NCI-H187 (cell line): ENCODE measurements around the gene PLXNA1.

ENCODE experiments used
- DNase-seq, 2 experiments: peaks; one replicate each; lab custom pipeline; 2025; lab: John Stamatoyannopoulos, UW

PLXNA1 gene

GRCh38 chr3:127002195-127003174 is 19.6 kb downstream of the PLXNA1 start:
- no peak for DNase-seq

GRCh38 chr3:127003175-127003555 is 20.2 kb downstream of the PLXNA1 start:
- no peak for DNase-seq

- DNase-seq = no peak
Observed at GRCh38 chr3:127003601-127004280, 20.8 kb downstream of the PLXNA1 start.

GRCh38 chr3:127004641-127005397 is 21.9 kb downstream of the PLXNA1 start:
- no peak for DNase-seq

GRCh38 chr3:127005864-127006500 is 23.1 kb downstream of the PLXNA1 start:
- DNase-seq = no peak

- no peak for DNase-seq
Observed at GRCh38 chr3:127006781-127007436, 24.0 kb downstream of the PLXNA1 start.

GRCh38 chr3:127008236-127008635 is 25.3 kb downstream of the PLXNA1 start:
- no peak for DNase-seq

- no peak for DNase-seq
Observed at GRCh38 chr3:127009531-127009930, 26.6 kb downstream of the PLXNA1 start.

GRCh38 chr3:127011270-127011992 is 28.5 kb downstream of the PLXNA1 start:
- DNase-seq = no peak

GRCh38 chr3:127012091-127012490 is 29.2 kb downstream of the PLXNA1 start:
- DNase-seq = no peak

GRCh38 chr3:127013181-127013580 is 30.3 kb downstream of the PLXNA1 start:
- no peak for DNase-seq

GRCh38 chr3:127013758-127014535 is 31.0 kb downstream of the PLXNA1 start:
- DNase-seq = no peak

GRCh38 chr3:127014536-127015281 is 31.8 kb downstream of the PLXNA1 start:
- peak in 1 of 2 experiments; percentile 16 for DNase-seq

GRCh38 chr3:127015282-127016042 is 32.5 kb downstream of the PLXNA1 start:
- DNase-seq = no peak

- no peak for DNase-seq
Observed at GRCh38 chr3:127016043-127016343, 33.1 kb downstream of the PLXNA1 start.

- no peak for DNase-seq
Observed at GRCh38 chr3:127016461-127016860, 33.5 kb downstream of the PLXNA1 start.

- DNase-seq = no peak
Observed at GRCh38 chr3:127017229-127017628, 34.3 kb downstream of the PLXNA1 start.

GRCh38 chr3:127017781-127018180 is 34.9 kb downstream of the PLXNA1 start:
- no peak for DNase-seq
